ENCODE results near the gene ADARB2.

DNA sequence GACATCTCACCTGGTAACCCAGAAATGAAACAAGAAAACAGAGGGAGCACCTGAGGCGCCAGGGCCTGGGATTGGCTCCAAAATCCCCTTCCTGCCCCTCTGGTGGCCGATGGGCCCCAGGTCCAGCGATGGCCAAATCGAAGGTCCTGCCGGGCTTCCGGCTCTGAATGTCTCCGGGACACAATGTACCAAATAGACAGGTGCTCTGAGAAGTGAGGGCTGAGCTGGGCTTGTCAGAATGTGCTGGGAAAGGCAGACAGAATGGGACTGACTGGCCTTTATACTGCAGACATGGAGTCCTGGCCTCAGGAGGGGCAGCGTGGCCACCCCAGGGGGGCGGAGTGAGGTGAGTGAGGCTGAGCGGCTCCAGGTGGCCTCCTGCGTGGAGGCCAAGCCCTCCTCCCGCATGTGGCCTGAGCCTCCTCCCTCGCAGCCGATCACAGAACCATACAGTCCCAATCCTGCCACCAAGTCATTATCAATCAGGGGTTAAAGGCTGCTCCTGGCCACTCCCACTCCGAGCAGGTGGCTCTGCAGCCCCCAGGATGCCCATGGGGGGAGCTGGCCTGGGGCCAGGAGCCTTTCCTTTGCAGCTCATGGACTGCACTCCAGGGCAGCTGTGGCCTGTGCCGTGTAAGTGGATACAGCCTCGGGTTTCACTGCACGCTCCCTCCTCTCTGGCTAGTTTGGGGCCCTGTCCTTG is 185.5 kb downstream of the ADARB2 start:
- TF ChIP-seq, protein P1, sequence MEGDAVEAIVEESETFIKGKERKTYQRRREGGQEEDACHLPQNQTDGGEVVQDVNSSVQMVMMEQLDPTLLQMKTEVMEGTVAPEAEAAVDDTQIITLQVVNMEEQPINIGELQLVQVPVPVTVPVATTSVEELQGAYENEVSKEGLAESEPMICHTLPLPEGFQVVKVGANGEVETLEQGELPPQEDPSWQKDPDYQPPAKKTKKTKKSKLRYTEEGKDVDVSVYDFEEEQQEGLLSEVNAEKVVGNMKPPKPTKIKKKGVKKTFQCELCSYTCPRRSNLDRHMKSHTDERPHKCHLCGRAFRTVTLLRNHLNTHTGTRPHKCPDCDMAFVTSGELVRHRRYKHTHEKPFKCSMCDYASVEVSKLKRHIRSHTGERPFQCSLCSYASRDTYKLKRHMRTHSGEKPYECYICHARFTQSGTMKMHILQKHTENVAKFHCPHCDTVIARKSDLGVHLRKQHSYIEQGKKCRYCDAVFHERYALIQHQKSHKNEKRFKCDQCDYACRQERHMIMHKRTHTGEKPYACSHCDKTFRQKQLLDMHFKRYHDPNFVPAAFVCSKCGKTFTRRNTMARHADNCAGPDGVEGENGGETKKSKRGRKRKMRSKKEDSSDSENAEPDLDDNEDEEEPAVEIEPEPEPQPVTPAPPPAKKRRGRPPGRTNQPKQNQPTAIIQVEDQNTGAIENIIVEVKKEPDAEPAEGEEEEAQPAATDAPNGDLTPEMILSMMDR (IDR thresholded peaks at IDR 0.05), result no peak
- TF ChIP-seq POLR2AphosphoS5 (IDR thresholded peaks at IDR 0.05), result no peak
- TF ChIP-seq POLR2A (IDR thresholded peaks at IDR 0.05), result no peak

All from suprapubic skin (tissue), 4 donors.